Ishikawa (cell line): ENCODE results near the gene ERGIC1.

ENCODE experiments used
- EP300 ChIP-seq: IDR thresholded peaks from 2 replicates; pipeline ENCODE4 v1.6.1; 2012; ENCODE audit warnings: borderline replicate concordance
- FOXM1 ChIP-seq: IDR thresholded peaks from 2 replicates; pipeline ENCODE4 v1.6.1; 2012; ENCODE audit warnings: low read depth, borderline replicate concordance
- MAX ChIP-seq: IDR thresholded peaks from 2 replicates; pipeline ENCODE4 v1.6.1; 2012
- YY1 ChIP-seq: IDR thresholded peaks from 2 replicates; pipeline ENCODE4 v1.6.1; 2012; ENCODE audit warnings: low read depth
- ZBTB7A ChIP-seq: IDR thresholded peaks from 2 replicates; pipeline ENCODE4 v1.6.1; 2012; ENCODE audit warnings: low read depth

- TF ChIP-seq EP300 = no peak
- no peak for TF ChIP-seq FOXM1
- TF ChIP-seq YY1 = no peak
- TF ChIP-seq MAX = no peak
- TF ChIP-seq ZBTB7A = no peak
These were observed 105.7 kb downstream of the ERGIC1 start for GRCh38 chr5:172939611-172940267.
